GM18507 (cell line): ENCODE data around the gene SGSH.

Experiments used
- DNase-seq: peaks from one replicate; pipeline ENCODE4 v3.0.0; 2011; ENCODE audit warnings: low read depth; ENCODE audit not compliant: insufficient read length; ENCODE audit errors: extremely low spot score
- FAIRE-seq: peaks from 2 replicates; lab custom pipeline; 2011; peaks lifted over from hg19 to GRCh38; lab: Jason Lieb, UNC

The SGSH gene

DNA sequence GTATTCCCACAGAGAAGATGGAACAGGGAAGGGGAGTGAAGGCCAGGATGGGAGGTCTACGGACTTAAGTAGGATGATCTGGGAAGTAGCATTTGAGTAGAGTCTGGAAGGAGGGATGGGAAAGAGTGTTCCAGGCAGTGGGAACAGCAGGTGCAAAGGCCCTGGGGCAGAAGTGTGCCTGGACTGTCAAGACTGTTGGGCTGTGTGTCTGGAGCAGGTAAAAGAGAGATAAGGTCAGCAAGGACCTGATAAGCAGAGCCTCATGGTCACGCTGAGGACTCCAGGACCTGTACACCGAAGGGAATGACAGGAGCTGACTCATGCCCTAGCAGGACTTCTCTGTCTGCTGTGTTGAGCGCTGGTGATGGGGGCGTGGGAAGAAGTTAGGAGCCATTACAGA is 51.0 kb downstream of the SGSH start:
- DNase-seq = no peak
- no peak for FAIRE-seq

DNA sequence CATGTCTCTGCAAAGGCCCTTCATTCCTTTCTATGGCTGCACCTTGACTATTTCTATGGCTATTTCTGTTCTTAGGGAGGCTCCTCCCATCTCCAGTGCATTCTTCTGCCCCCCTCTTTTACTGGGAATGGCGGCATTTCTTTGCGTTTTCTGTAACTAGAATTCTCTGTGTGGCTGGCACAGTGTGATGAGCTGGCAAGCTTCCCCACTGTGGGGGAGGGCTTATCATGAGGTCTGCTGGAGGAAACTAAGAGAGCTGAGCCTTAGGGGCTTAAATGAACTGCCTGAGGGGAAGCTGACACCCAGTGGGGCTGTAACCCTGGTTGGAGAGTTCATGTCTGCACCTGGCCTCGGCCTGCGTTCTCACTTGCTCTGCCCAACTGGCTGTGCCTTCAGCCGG is 51.8 kb downstream of the SGSH start:
- FAIRE-seq (no peak), DNase-seq (no peak)

DNA sequence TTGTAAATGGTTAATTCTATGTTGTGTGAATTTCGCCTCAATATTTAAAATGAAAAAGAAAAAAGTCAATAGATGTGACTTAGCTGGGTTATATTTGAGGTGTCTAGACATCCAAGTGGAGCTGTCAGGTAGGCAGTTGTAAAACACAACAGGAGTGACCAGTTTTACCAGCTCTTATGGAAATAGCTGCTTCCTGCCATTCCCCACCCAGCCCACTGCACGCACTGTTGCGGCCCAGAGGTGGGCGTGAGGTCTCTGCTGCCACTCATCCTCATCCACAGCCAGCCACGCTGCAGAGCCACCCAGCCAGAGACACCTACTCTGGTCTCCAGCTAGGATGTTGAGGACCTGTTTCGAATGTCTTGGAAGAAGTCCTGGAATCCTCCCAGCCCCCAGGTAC is 53.7 kb downstream of the SGSH start:
- FAIRE-seq (no peak), DNase-seq (no peak)

DNA sequence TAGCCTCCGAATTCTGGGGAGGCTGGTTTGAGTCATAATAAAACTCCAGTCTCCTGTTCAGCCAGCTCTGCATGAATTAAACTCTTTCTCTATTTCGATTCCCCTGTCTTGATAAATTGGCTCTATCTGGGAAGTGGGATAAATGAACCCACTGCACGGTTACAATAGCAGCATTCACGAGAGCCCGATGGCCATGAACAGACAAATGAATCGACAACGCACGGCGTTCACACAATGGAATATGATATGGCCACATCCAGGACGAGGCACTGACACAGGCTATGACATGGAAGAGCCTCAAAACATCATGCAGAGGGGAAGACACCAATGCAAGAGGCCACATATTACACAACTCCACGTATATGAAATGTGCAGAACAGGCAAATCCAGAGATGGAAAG is 55.9 kb downstream of the SGSH start:
- no peak for DNase-seq
- no peak for FAIRE-seq

DNA sequence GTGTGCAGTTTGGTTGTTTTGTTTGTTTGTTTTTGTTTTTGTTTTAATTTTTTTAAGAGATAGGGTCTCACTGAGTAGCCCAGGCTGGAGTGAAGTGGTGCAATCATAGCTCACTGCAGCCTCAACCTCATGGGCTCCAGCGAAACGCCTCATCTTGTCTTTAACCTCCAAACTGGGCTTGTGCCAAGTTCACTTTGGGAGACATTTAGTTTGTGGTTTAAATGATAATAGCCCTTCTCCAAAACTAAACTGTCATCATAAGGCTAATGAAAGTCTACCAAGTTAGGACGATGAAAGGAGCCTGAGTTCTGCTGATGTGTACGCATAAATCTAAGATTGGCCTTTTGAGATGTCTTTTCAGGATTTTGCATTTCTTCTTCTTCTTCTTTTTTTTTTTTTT is 56.8 kb downstream of the SGSH start:
- FAIRE-seq (no peak), DNase-seq (no peak)

DNA sequence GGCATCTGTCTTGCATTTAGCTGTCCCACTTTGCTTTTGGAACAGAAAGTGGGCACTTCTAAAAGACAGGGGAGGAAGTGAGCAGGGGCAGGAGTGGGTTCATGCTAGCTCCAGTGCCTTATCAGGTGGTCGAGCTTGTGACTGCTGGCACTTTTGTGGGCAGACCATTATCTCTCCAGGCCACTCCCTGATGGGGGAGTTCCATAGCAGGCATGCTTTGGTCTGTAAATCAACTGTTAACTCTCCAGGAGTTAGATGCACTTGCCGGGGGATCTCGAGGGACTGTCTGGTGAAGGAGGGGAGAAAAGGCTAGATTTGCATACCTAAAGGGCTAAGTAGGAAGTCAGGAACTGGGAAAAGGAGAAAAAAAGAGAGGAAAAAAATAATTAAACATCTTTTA is 59.6 kb downstream of the SGSH start:
- FAIRE-seq = no peak
- DNase-seq = no peak
